Suprapubic skin (tissue), 4 donors: Measurements from ENCODE around the gene SERGEF. TPM values are rescaled to one million over a fixed set of nuclear protein-coding genes. Genes with fewer than 3 reads are reported as not detected.

Source experiments
- DNase-seq, 2 donors: peaks; one replicate each; pipeline ENCODE4 v3.0.0-alpha.2; 2019; ENCODE audit warnings: low spot score in 2 of 2
- H3K27ac ChIP-seq: fragments of 200-600 bp; sonication (generic); one replicate; pipeline ENCODE4 v1.5.1; 2019
- H3K27me3 ChIP-seq: fragments of 200-600 bp; sonication (generic); one replicate; pipeline ENCODE4 v1.5.1; 2019
- H3K36me3 ChIP-seq: fragments of 200-600 bp; sonication (generic); one replicate; pipeline ENCODE4 v1.5.1; 2019
- H3K4me1 ChIP-seq: fragments of 200-600 bp; sonication (generic); one replicate; pipeline ENCODE4 v1.5.1; 2019
- H3K4me3 ChIP-seq: fragments of 200-600 bp; sonication (generic); one replicate; pipeline ENCODE4 v1.5.1; 2019; ENCODE audit warnings: mild to moderate bottlenecking
- H3K9me3 ChIP-seq: fragments of 200-600 bp; sonication (generic); one replicate; pipeline ENCODE4 v1.5.1; 2019
- EP300 ChIP-seq: sonication (generic); formaldehyde crosslinking; IDR thresholded peaks from one replicate; pipeline ENCODE4 v1.6.1; 2017; ENCODE audit warnings: antibody characterized with exemption
- POLR2A ChIP-seq, 2 donors: fragments of 450-650 bp; IDR thresholded peaks; one replicate each; pipeline ENCODE4 v1.6.1; 2017; ENCODE audit warnings: antibody characterized with exemption in 2 of 2, mild to moderate bottlenecking in 2 of 2, moderate library complexity in 2 of 2
- POLR2AphosphoS5 ChIP-seq, 3 donors: sonication (generic); formaldehyde crosslinking; IDR thresholded peaks; one replicate each; pipeline ENCODE4 v1.6.1; 2017; ENCODE audit warnings: antibody characterized with exemption in 3 of 3
- WGBS: methylation state at CpG from one replicate; pipeline ENCODE4 v1.1.5; 2018; 5-methylcytosine and 5-hydroxymethylcytosine counted together
- total RNA-seq, 4 donors: library from RNA; depleted of rRNA; stranded (reverse); fragments of >200 nt; gene quantifications; one replicate each; pipeline ENCODE4 v1.1.0, GENCODE V29; 2016
- TF ChIP-seq, protein P1 (sequence below), 2 donors: fragments of 200-600 bp in 1 of 2; fragments of 450-650 bp in 1 of 2; sonication (generic) in 1 of 2; IDR thresholded peaks; one replicate each; pipeline ENCODE4 v1.5.1; 2016 to 2019; ENCODE audit warnings: antibody characterized with exemption in 2 of 2, mild to moderate bottlenecking in 1 of 2, moderate library complexity in 1 of 2

The SERGEF gene
- total RNA-seq, 4 donors from 2014 or later = 24.1 to 37.4 (median 29.9) TPM

DNA sequence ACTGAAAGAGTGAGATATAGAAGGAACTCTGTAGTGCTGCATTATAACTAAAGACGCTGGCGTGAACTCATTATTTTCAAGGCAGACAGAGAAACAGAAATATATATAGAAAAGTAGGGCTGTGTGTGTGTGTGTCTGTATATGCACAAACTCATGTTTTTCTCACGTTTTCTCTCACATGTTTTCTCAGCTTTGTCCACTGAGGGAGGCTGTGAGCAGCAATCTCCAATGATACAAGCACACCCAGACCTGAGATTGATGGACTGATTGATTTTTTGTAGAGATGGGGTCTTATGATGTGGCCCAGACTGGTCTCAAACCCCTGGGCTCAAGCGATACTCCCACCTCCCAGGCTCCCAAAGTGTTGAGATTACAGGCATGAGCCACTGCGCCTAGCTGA, 122.5 kb downstream of the SERGEF start:
- H3K4me1 ChIP-seq = no peaks in the 10 kb centered on the region
- no peak for DNase-seq
- no peaks in the 10 kb centered on the region for H3K27me3 ChIP-seq
- no peak overlapping the region for H3K27ac ChIP-seq
- TF ChIP-seq POLR2AphosphoS5 (IDR thresholded peaks at IDR 0.05) = no peak
- TF ChIP-seq EP300 = no peak
- no peak for TF ChIP-seq POLR2A (IDR thresholded peaks at IDR 0.05)
- TF ChIP-seq, protein P1, sequence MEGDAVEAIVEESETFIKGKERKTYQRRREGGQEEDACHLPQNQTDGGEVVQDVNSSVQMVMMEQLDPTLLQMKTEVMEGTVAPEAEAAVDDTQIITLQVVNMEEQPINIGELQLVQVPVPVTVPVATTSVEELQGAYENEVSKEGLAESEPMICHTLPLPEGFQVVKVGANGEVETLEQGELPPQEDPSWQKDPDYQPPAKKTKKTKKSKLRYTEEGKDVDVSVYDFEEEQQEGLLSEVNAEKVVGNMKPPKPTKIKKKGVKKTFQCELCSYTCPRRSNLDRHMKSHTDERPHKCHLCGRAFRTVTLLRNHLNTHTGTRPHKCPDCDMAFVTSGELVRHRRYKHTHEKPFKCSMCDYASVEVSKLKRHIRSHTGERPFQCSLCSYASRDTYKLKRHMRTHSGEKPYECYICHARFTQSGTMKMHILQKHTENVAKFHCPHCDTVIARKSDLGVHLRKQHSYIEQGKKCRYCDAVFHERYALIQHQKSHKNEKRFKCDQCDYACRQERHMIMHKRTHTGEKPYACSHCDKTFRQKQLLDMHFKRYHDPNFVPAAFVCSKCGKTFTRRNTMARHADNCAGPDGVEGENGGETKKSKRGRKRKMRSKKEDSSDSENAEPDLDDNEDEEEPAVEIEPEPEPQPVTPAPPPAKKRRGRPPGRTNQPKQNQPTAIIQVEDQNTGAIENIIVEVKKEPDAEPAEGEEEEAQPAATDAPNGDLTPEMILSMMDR (IDR thresholded peaks at IDR 0.05) = no peak
- no peak overlapping the region for H3K4me3 ChIP-seq
- H3K36me3 ChIP-seq = peaks cover 5% of the 10 kb centered on the region
- H3K9me3 ChIP-seq = no peaks in the 10 kb centered on the region
- WGBS = 93% methylated on average over 5 of the region's 5 CpGs

GRCh38 chr11:17887779-17888178, 125.1 kb downstream of the SERGEF start:
- WGBS = 86% methylated on average over 11 of the region's 11 CpGs
- no peaks in the 10 kb centered on the region for H3K27me3 ChIP-seq
- no peak overlapping the region for H3K4me3 ChIP-seq
- TF ChIP-seq POLR2AphosphoS5 (IDR thresholded peaks at IDR 0.05) (no peak), EP300 (no peak), POLR2A (IDR thresholded peaks at IDR 0.05) (no peak)
- TF ChIP-seq, protein P1 (IDR thresholded peaks at IDR 0.05) = no peak
- H3K9me3 ChIP-seq = no peaks in the 10 kb centered on the region
- H3K36me3 ChIP-seq = peaks cover 5% of the 10 kb centered on the region
- H3K27ac ChIP-seq = no peak overlapping the region
- DNase-seq = no peak
- no peaks in the 10 kb centered on the region for H3K4me1 ChIP-seq

DNA sequence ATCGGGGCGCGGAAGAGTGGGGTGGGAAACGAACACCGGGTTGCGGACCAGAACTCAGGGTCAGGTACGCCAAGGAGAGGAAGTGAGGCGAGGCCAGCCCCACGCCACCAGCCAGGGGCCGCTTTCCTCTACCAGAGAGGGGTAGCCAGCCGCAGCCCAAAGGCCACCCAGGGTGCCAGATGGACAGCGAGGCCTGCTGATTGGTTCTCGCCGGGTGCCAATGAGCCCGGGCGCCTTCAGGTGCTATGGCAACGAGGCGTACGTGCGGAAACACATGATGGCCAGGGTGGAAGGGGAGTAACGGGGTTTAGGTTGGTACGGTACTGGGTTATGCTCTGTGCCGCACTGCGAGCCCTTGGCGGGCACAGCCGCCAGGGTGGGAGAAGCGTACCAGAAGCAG, 128.9 kb downstream of the SERGEF start:
- TF ChIP-seq EP300 = no peak
- TF ChIP-seq, protein P1 (IDR thresholded peaks at IDR 0.05) = no peak
- TF ChIP-seq POLR2AphosphoS5 (IDR thresholded peaks at IDR 0.05) = no peak
- no peak for TF ChIP-seq POLR2A (IDR thresholded peaks at IDR 0.05)
- no peak for DNase-seq
- 96% methylated on average over 24 of the region's 27 CpGs for WGBS
- Histone ChIP-seq H3K36me3 (peaks cover 5% of the 10 kb centered on the region), H3K9me3 (no peaks in the 10 kb centered on the region), H3K27ac (no peak overlapping the region), H3K4me3 (no peak overlapping the region), H3K27me3 (no peaks in the 10 kb centered on the region), H3K4me1 (no peaks in the 10 kb centered on the region)

DNA sequence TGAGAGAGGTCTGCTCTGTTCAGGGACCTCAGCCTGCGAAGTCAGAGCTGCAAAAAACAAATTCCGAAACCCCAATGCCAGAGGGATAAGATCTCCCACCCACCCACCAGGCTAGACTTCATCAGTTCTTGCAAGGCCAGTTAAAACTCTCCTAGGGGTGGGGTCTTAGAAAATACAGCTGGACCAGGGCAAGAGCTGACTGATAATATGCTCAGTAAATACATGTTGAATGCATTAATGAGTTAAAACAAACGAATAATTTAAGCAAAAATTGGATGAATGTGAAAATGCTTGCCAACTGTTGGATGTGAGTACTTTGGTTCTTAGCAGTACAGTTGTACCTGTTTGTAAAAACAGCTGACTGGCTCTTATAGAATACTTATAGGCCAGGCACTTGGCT, 129.8 kb downstream of the SERGEF start:
- no peaks in the 10 kb centered on the region for H3K27me3 ChIP-seq
- 74% methylated on average over 3 of the region's 3 CpGs for WGBS
- no peak overlapping the region for H3K27ac ChIP-seq
- DNase-seq = no peak
- H3K9me3 ChIP-seq = no peaks in the 10 kb centered on the region
- peaks cover 5% of the 10 kb centered on the region for H3K36me3 ChIP-seq
- TF ChIP-seq, protein P1 (IDR thresholded peaks at IDR 0.05) = no peak
- no peaks in the 10 kb centered on the region for H3K4me1 ChIP-seq
- no peak overlapping the region for H3K4me3 ChIP-seq

DNA sequence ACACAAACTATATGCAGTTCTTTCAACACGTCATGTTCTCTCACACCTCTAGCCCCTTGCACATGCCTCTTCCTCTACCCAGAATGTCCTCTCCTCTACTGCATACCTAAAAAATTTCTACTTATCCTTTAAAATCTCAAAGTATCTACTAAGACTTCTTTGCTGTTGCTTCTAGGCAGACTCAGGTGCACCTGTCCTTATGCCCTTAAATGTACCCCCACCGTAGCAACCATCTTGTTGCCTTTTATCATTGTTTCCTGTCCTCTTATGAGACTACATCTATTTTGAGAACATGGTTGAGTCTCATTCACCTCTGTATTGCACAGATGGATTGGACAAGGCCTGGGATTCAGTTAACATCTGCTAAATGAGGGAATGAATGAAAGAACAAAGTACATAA, 134.1 kb downstream of the SERGEF start:
- Histone ChIP-seq H3K4me1 (no peaks in the 10 kb centered on the region), H3K36me3 (no peaks in the 10 kb centered on the region), H3K9me3 (no peaks in the 10 kb centered on the region), H3K27me3 (no peaks in the 10 kb centered on the region), H3K27ac (no peak overlapping the region), H3K4me3 (no peak overlapping the region)
- TF ChIP-seq EP300 (no peak), POLR2A (IDR thresholded peaks at IDR 0.05) (no peak), POLR2AphosphoS5 (IDR thresholded peaks at IDR 0.05) (no peak)
- TF ChIP-seq, protein P1 (IDR thresholded peaks at IDR 0.05) = no peak
- 96% methylated on average over 2 of the region's 2 CpGs for WGBS
- no peak for DNase-seq
